Breast epithelium (tissue), 3 donors: ENCODE results near the gene SYNGR4.

Source experiments
- POLR2A ChIP-seq: fragments of 450-650 bp; IDR thresholded peaks from one replicate; pipeline ENCODE4 v1.6.1; 2016; ENCODE audit warnings: antibody characterized with exemption, mild to moderate bottlenecking, moderate library complexity
- TF ChIP-seq, protein P1 (sequence below), 3 donors: fragments of 450-650 bp; IDR thresholded peaks; one replicate each; pipeline ENCODE4 v1.5.1; 2016 to 2017; ENCODE audit warnings: antibody characterized with exemption in 3 of 3, mild to moderate bottlenecking in 3 of 3, moderate library complexity in 3 of 3

DNA sequence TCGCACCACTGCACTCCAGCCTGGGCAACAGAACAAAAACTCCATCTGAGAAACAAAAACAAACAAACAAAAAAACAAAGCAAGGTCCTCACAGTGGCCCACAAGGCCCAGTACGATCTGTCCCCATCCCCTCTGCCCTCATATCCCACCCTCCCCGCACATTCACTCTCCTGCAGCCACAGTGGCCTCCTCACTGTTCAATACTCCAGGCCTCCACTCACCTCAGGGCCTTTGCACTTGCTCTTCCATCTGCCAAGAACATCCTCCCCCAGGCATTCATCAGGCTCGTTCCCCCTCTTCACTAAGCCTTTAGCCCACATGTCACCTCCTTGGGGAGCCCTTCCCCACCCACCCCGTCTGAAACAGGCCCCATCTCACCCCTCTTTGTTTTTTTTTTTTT is 5.0 kb upstream of the SYNGR4 start:
- TF ChIP-seq, protein P1, sequence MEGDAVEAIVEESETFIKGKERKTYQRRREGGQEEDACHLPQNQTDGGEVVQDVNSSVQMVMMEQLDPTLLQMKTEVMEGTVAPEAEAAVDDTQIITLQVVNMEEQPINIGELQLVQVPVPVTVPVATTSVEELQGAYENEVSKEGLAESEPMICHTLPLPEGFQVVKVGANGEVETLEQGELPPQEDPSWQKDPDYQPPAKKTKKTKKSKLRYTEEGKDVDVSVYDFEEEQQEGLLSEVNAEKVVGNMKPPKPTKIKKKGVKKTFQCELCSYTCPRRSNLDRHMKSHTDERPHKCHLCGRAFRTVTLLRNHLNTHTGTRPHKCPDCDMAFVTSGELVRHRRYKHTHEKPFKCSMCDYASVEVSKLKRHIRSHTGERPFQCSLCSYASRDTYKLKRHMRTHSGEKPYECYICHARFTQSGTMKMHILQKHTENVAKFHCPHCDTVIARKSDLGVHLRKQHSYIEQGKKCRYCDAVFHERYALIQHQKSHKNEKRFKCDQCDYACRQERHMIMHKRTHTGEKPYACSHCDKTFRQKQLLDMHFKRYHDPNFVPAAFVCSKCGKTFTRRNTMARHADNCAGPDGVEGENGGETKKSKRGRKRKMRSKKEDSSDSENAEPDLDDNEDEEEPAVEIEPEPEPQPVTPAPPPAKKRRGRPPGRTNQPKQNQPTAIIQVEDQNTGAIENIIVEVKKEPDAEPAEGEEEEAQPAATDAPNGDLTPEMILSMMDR (IDR thresholded peaks at IDR 0.05), result no peak
- no peak for TF ChIP-seq POLR2A
